Measurements from ENCODE around the gene RARB.

The RARB gene

GRCh38 chr3:25582242-25582641, 154.2 kb downstream of the RARB start:
- DNase-seq, result peak; percentile 80 to 81

GRCh38 chr3:25583343-25583742, 155.3 kb downstream of the RARB start:
- DNase-seq, result no peak

- no peak for DNase-seq
Observed at GRCh38 chr3:25584011-25584789, 156.1 kb downstream of the RARB start.

GRCh38 chr3:25585361-25586166, 157.5 kb downstream of the RARB start:
- DNase-seq, result no peak

- DNase-seq, result no peak
Observed at GRCh38 chr3:25586167-25586505, 158.1 kb downstream of the RARB start.

GRCh38 chr3:25586553-25586952, 158.5 kb downstream of the RARB start:
- no peak for DNase-seq

GRCh38 chr3:25587094-25587493, 159.0 kb downstream of the RARB start:
- no peak for DNase-seq

GRCh38 chr3:25587526-25587925, 159.5 kb downstream of the RARB start:
- no peak for DNase-seq

- DNase-seq, result no peak
Observed at GRCh38 chr3:25587975-25588374, 159.9 kb downstream of the RARB start.

- DNase-seq, result peak; percentile 15 to 25
Observed at GRCh38 chr3:25588441-25589103, 160.5 kb downstream of the RARB start.

GRCh38 chr3:25589104-25589782, 161.2 kb downstream of the RARB start:
- DNase-seq, result no peak

GRCh38 chr3:25589783-25590258, 161.8 kb downstream of the RARB start:
- DNase-seq, result no peak

- no peak for DNase-seq
Observed at GRCh38 chr3:25592510-25592968, 164.5 kb downstream of the RARB start.

- DNase-seq, result no peak
Observed at GRCh38 chr3:25593001-25593400, 164.9 kb downstream of the RARB start.

- DNase-seq, result peak; percentile 72 to 79
Observed at GRCh38 chr3:25594007-25594502, 166.0 kb downstream of the RARB start.

GRCh38 chr3:25597535-25598101, 169.6 kb downstream of the RARB start:
- no peak for DNase-seq

GRCh38 chr3:25603703-25604102, 175.6 kb downstream of the RARB start:
- peak; percentile 96 for DNase-seq

GRCh38 chr3:25604107-25604805, 176.2 kb downstream of the RARB start:
- DNase-seq, result peak; percentile 92 to 97

GRCh38 chr3:25610167-25610566, 182.1 kb downstream of the RARB start:
- no peak for DNase-seq

- DNase-seq, result no peak
Observed at GRCh38 chr3:25610779-25611178, 182.7 kb downstream of the RARB start.

GRCh38 chr3:25611193-25611592, 183.1 kb downstream of the RARB start:
- no peak for DNase-seq

GRCh38 chr3:25618028-25618427, 190.0 kb downstream of the RARB start:
- no peak for DNase-seq
